Erythroblast (primary cell): Measurements from ENCODE around the gene PLEKHG7.

Experiments
- GATA1 ChIP-seq: IDR thresholded peaks from 2 replicates; pipeline ENCODE4 v1.6.1; 2011; ENCODE audit warnings: low read depth, mild to moderate bottlenecking, control low read depth, low read length, moderate library complexity
- POLR2A ChIP-seq: IDR thresholded peaks from 2 replicates; pipeline ENCODE4 v1.6.1; 2011; ENCODE audit warnings: mild to moderate bottlenecking, low read length

DNA sequence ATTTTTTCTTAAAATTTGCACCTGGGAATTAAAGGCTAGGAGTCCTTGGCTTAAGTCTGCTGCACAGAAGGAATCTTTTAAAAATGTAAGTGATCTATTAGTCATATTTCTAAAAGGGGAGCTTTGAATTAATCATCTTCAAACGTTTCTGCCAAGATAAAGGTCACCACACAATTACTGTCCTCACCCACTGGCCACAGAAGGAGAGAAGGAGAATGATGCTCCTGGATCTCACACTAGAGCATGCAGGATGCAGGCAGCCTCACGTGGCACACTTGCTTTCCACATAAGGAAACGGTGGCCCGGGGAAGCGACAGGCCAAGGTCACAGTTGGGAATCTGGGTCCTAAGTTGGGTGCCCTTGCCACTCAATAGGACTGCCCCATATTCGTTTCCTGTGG is 16.9 kb downstream of the PLEKHG7 start:
- TF ChIP-seq POLR2A = no peak
- TF ChIP-seq GATA1 = no peak
